IMR-90 (cell line): ENCODE measurements around the gene TRAPPC12. TPM values are rescaled to one million over a fixed set of nuclear protein-coding genes. Genes with fewer than 3 reads are reported as not detected.

Experiments used
- ATAC-seq: fragments of 200-7000 bp; cut with Tn5 transposase; 2 replicates; pipeline ENCODE4 v1.9.1; 2020; ENCODE audit warnings: low read depth, mild to moderate bottlenecking, moderate library complexity
- BruUV-seq: library from RNA; stranded (reverse); fragments of 400-500 nt; replicated peaks from 2 replicates; lab custom pipeline; 2021; lab: Mats Ljungman, UMichigan
- CTCF ChIA-PET: fragments of 300-600 bp; formaldehyde crosslinking; extraction: SDS; loops from one replicate; lab custom pipeline; 2021; ENCODE audit warnings: antibody characterized with exemption; lab: Yijun Ruan, JAX
- POLR2A ChIA-PET: fragments of 300-600 bp; sonication (Branson Sonifier 250); formaldehyde crosslinking; loops from one replicate; lab custom pipeline; 2022; ENCODE audit warnings: antibody characterized with exemption; ENCODE audit not compliant: unreplicated experiment; lab: Charles Lee
- DNase-seq: peaks from one replicate; pipeline ENCODE4 v3.0.0; 2013
- H2AFZ ChIP-seq: replicated peaks from 2 replicates; pipeline ENCODE3; 2013; ENCODE audit warnings: low read length, mild to moderate bottlenecking; ENCODE audit not compliant: poor library complexity
- H2AK5ac ChIP-seq: 2 replicates; pipeline ENCODE4 v1.6.1; 2013; ENCODE audit warnings: low read depth, low read length, inconsistent platforms
- H2AK9ac ChIP-seq: replicated peaks from 2 replicates; pipeline ENCODE3; 2013; ENCODE audit warnings: mild to moderate bottlenecking, low read depth, low read length, moderate library complexity; ENCODE audit not compliant: poor library complexity
- H2BK120ac ChIP-seq: 2 replicates; pipeline ENCODE4 v1.6.1; 2013; ENCODE audit warnings: low read depth, low read length, inconsistent platforms
- H2BK15ac ChIP-seq: 3 replicates; pipeline ENCODE4 v1.6.1; 2013; ENCODE audit warnings: low read depth, low read length, inconsistent platforms
- H2BK20ac ChIP-seq: 2 replicates; pipeline ENCODE4 v1.6.1; 2013; ENCODE audit warnings: low read depth, mild to moderate bottlenecking, inconsistent platforms, low read length, moderate library complexity
- H2BK5ac ChIP-seq: 2 replicates; pipeline ENCODE4 v1.6.1; 2013; ENCODE audit warnings: mild to moderate bottlenecking, low read depth, low read length, inconsistent platforms; ENCODE audit not compliant: poor library complexity, severe bottlenecking
- H3K14ac ChIP-seq: replicated peaks from 2 replicates; pipeline ENCODE4 v1.6.1; 2013; ENCODE audit warnings: low read depth, low read length, inconsistent platforms
- H3K18ac ChIP-seq: 2 replicates; pipeline ENCODE4 v1.6.1; 2013; ENCODE audit warnings: low read depth, low read length, control low read depth
- H3K23ac ChIP-seq: 2 replicates; pipeline ENCODE4 v1.6.1; 2013; ENCODE audit warnings: low read depth, low read length, inconsistent platforms
- H3K27ac ChIP-seq: 2 replicates; pipeline ENCODE4 v1.5.1; 2013; ENCODE audit warnings: mild to moderate bottlenecking, control low read depth, low read length; ENCODE audit not compliant: insufficient read depth
- H3K27me3 ChIP-seq: 2 replicates; pipeline ENCODE4 v1.6.1; 2013; ENCODE audit warnings: low read length; ENCODE audit not compliant: control insufficient read depth, insufficient read depth
- H3K36me3 ChIP-seq: 2 replicates; pipeline ENCODE4 v1.6.1; 2013; ENCODE audit warnings: low read length, mixed read lengths; ENCODE audit not compliant: control insufficient read depth, insufficient read depth
- H3K4ac ChIP-seq: 2 replicates; pipeline ENCODE4 v1.6.1; 2013; ENCODE audit warnings: low read depth, low read length, inconsistent platforms
- H3K4me1 ChIP-seq: 2 replicates; pipeline ENCODE4 v1.6.1; 2013; ENCODE audit warnings: low read length, mixed read lengths; ENCODE audit not compliant: control insufficient read depth, insufficient read depth
- H3K4me2 ChIP-seq: 2 replicates; pipeline ENCODE4 v1.6.1; 2013; ENCODE audit warnings: low read depth, mild to moderate bottlenecking, control low read depth, low read length, moderate library complexity
- H3K4me3 ChIP-seq: 2 replicates; pipeline ENCODE4 v1.5.1; 2013; ENCODE audit warnings: low read depth, mild to moderate bottlenecking, control low read depth, low read length, moderate library complexity; ENCODE audit not compliant: insufficient read depth
- H3K56ac ChIP-seq: 2 replicates; pipeline ENCODE4 v1.6.1; 2013; ENCODE audit warnings: low read length, inconsistent platforms; ENCODE audit not compliant: insufficient read depth; ENCODE audit errors: extremely low read depth
- H3K79me1 ChIP-seq, 2 experiments: 2 replicates each; pipeline ENCODE4 v1.6.1; 2013; ENCODE audit warnings: low read length in 2 of 2, inconsistent platforms in 1 of 2, low read depth in 1 of 2
- H3K9ac ChIP-seq: 2 replicates; pipeline ENCODE4 v1.6.1; 2013; ENCODE audit warnings: low read depth, low read length, control low read depth
- H3K9me1 ChIP-seq: 2 replicates; pipeline ENCODE4 v1.6.1; 2013; ENCODE audit warnings: low read length, inconsistent platforms; ENCODE audit not compliant: insufficient read depth
- H3K9me3 ChIP-seq: 2 replicates; pipeline ENCODE4 v1.6.1; 2013; ENCODE audit warnings: low read length; ENCODE audit not compliant: control insufficient read depth, insufficient read depth
- H4K20me1 ChIP-seq: 2 replicates; pipeline ENCODE4 v1.6.1; 2013; ENCODE audit warnings: low read length, inconsistent platforms; ENCODE audit not compliant: insufficient read depth
- H4K5ac ChIP-seq: 2 replicates; pipeline ENCODE4 v1.6.1; 2013; ENCODE audit warnings: mild to moderate bottlenecking, low read depth, low read length, control low read depth
- H4K8ac ChIP-seq, 2 experiments: 2 replicates each; pipeline ENCODE4 v1.6.1; 2013; ENCODE audit warnings: low read depth in 2 of 2, low read length in 2 of 2, control low read depth in 1 of 2, inconsistent platforms in 1 of 2
- H4K91ac ChIP-seq: 2 replicates; pipeline ENCODE4 v1.6.1; 2013; ENCODE audit warnings: low read depth, low read length, inconsistent platforms; ENCODE audit not compliant: insufficient read depth
- BHLHE40 ChIP-seq: fragments of 150-350 bp; IDR thresholded peaks from 2 replicates; pipeline ENCODE4 v1.6.1; 2016; ENCODE audit warnings: mild to moderate bottlenecking, low read depth, low read length
- MAFK ChIP-seq: IDR thresholded peaks from 2 replicates; pipeline ENCODE4 v1.6.1; 2012; ENCODE audit warnings: low read depth, low read length, improper control_type of control experiment
- RCOR1 ChIP-seq: IDR thresholded peaks from 2 replicates; pipeline ENCODE4 v1.6.1; 2012; ENCODE audit warnings: mild to moderate bottlenecking, low read length, improper control_type of control experiment; ENCODE audit not compliant: insufficient replicate concordance
- SMC3 ChIP-seq: fragments of 150-350 bp; IDR thresholded peaks from 2 replicates; pipeline ENCODE4 v1.6.1; 2016; ENCODE audit warnings: low read depth, mild to moderate bottlenecking, antibody characterized with exemption, low read length, moderate library complexity
- WGBS, 2 experiments: methylation state at CpG; one replicate each; pipeline versions ENCODE4 v1.1.5 to v1.1.7; 2013; ENCODE audit warnings: missing lambda C conversion rate in 2 of 2; ENCODE audit not compliant: insufficient read length in 1 of 2; ENCODE audit errors: extremely low coverage in 2 of 2; 5-methylcytosine and 5-hydroxymethylcytosine counted together
- dilution Hi-C: fragments of 300-500 bp; cut with HindIII; formaldehyde crosslinking; loops from one replicate; pipeline ENCODE4 v1.14.3; 2018; ENCODE audit warnings: low sequenced_read_pairs; ENCODE audit not compliant: unreplicated experiment
- in situ Hi-C: fragments of 300-500 bp; cut with MboI; formaldehyde crosslinking; loops from 3 replicates; pipeline ENCODE4 v1.14.3; 2019; ENCODE audit warnings: low sequenced_read_pairs, inconsistent platforms, mixed read lengths
- intact Hi-C: fragments of 100-400 bp; cut with micrococcal nuclease; formaldehyde crosslinking; loops from 2 replicates; pipeline ENCODE4 v1.10.0; 2022
- polyA plus RNA-seq, 3 experiments: library from polyadenylated mRNA; depleted of rRNA; stranded (reverse); fragments of >200 nt; gene quantifications; 2 replicates each; pipeline ENCODE4 v1.2.3, GENCODE V29; 2012; ENCODE audit warnings: low replicate concordance in 1 of 3
- total RNA-seq: library from RNA; depleted of rRNA; stranded (reverse); fragments of >200 nt; gene quantifications from 2 replicates; pipeline ENCODE4 v1.2.3, GENCODE V29; 2012

TRAPPC12 gene
- total and polyA plus RNA-seq, 2 of the 4 experiments (the other 2 are of a cell fraction) = 25.8 to 69.9 TPM

GRCh38 chr2:3338340-3338739, 41.2 kb upstream of the TRAPPC12 start:
- Histone ChIP-seq H3K56ac (no peak overlapping the region), H3K23ac (no peak overlapping the region), H2BK120ac (no peak overlapping the region), H4K20me1 (peaks cover 4% of the 10 kb centered on the region), H3K4me3 (no peak overlapping the region), H3K27ac (no peak overlapping the region), H2AK5ac (no peak overlapping the region), H2BK15ac (no peak overlapping the region), H3K27me3 (no peaks in the 10 kb centered on the region), H3K9ac (no peak overlapping the region), H3K18ac (no peak overlapping the region), H3K9me3 (no peaks in the 10 kb centered on the region), H2AK9ac (no peak overlapping the region), H4K5ac (no peak overlapping the region), H4K91ac (no peak overlapping the region), H2BK5ac (no peak overlapping the region), H3K4me1 (no peaks in the 10 kb centered on the region), H3K9me1 (peaks cover 6% of the 10 kb centered on the region; the same call in 1 of the 2 replicates), H3K4me2 (no peak overlapping the region), H2AFZ (no peak overlapping the region), H3K36me3 (peaks cover 6% of the 10 kb centered on the region), H3K4ac (no peak overlapping the region), H3K14ac (no peak overlapping the region), H4K8ac (no peak overlapping the region), H2BK20ac (no peak overlapping the region), H3K79me1 (peaks cover 0 to 11% of the 10 kb centered on the region in 2 experiments; a peak in 1 of 4 replicates)
- ChIA-PET POLR2A (no interaction called here), CTCF (no interaction called here)
- TF ChIP-seq RCOR1 = no peak
- no peak for TF ChIP-seq SMC3
- TF ChIP-seq BHLHE40 = no peak
- no peak for TF ChIP-seq MAFK
- ATAC-seq (no peak), DNase-seq (no peak)
- dilution Hi-C loops = no loop called here
- no TSS peak for BruUV-seq
- 100% methylated on average over 4 of the region's 10 CpGs; no CpG with 5 or more reads in 1 of the 2 experiments for WGBS, 2 experiments
- intact Hi-C loops = no loop called here
- in situ Hi-C loops = no loop called here
